ENCODE results near the gene C6orf89. TPM values are rescaled to one million over a fixed set of nuclear protein-coding genes. Genes with fewer than 3 reads are reported as not detected.

Gene C6orf89
- total RNA-seq, 1 experiment from 2014 or later: 40.1 TPM

DNA sequence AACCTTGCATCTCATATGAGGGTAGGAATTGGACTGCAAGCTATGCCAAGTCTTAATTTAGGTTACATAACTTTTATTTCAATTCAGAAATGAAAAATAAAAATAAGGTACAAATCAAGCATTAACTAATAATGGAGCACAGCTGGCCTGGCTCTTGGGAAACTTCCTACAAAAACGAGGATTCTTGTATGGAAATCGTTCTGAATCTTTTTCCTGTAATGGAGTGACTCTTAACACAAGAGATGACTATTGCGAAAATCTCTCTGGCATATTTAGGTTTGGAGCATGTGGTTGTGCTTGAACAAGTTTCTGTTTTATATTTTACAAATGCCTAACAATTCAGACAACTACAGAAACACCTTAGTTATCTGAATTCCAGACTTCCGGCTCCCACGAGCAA is 34.8 kb downstream of the C6orf89 start:
- Histone ChIP-seq H3K79me2 (ENCODE audit: low read depth) (no peaks in the 10 kb centered on the region), H3F3A (ENCODE audit: insufficient read depth, low read depth) (peaks cover 11% of the 10 kb centered on the region), H2AFZ (no peak overlapping the region), H3K9me3 (ENCODE audit: insufficient read depth, low read depth) (no peaks in the 10 kb centered on the region), H3K27ac (peak overlapping the region; percentile 48), H3K36me3 (ENCODE audit: low read depth) (peaks cover 35% of the 10 kb centered on the region; the same call in 1 of the 2 replicates), H3K9me2 (ENCODE audit: insufficient read depth) (no peaks in the 10 kb centered on the region), H3K27me3 (ENCODE audit: insufficient read depth, low read depth) (no peaks in the 10 kb centered on the region), H3K4me3 (no peak overlapping the region), H4K20me1 (ENCODE audit: insufficient read depth) (no peaks in the 10 kb centered on the region), H3K4me1 (replicated peaks; ENCODE audit: insufficient read depth) (peaks cover 29% of the 10 kb centered on the region), H3K4me2 (peak overlapping the region; percentile 21)
- ChIA-PET CTCF (no interaction called here), POLR2A (ENCODE audit: unreplicated experiment) (no interaction called here)
- no TSS peak for BruUV-seq (replicated peaks)
- no peak for TF ChIP-seq EZH2 (IDR thresholded peaks at IDR 0.05; ENCODE audit: low read depth)
- TF ChIP-seq, protein P1, sequence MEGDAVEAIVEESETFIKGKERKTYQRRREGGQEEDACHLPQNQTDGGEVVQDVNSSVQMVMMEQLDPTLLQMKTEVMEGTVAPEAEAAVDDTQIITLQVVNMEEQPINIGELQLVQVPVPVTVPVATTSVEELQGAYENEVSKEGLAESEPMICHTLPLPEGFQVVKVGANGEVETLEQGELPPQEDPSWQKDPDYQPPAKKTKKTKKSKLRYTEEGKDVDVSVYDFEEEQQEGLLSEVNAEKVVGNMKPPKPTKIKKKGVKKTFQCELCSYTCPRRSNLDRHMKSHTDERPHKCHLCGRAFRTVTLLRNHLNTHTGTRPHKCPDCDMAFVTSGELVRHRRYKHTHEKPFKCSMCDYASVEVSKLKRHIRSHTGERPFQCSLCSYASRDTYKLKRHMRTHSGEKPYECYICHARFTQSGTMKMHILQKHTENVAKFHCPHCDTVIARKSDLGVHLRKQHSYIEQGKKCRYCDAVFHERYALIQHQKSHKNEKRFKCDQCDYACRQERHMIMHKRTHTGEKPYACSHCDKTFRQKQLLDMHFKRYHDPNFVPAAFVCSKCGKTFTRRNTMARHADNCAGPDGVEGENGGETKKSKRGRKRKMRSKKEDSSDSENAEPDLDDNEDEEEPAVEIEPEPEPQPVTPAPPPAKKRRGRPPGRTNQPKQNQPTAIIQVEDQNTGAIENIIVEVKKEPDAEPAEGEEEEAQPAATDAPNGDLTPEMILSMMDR (conservative IDR thresholded peaks at IDR 0.05): no peak
- intact Hi-C loops (cut with micrococcal nuclease; ENCODE audit: unreplicated experiment): no loop called here
- no peak for DNase-seq

DNA sequence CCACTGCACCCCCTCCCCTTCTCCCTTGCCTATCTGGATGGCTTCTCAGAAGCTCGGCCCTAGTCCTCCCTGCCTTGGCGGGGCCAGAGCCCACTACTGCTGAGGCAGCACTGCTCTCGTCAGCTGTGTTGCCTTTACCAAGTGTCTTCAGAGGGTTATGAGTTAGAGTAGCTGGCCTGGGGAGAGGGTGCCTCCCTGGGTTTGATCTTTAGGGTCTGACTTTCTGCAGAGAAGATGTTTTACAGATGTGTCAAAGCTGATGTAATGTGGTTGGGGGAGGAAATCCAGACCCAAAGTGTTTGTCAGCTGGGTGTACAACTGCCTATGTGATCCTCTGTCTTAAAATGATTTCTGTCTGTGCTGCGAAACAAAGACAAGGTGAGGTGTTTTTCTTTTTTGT is 38.4 kb downstream of the C6orf89 start:
- peaks cover 25% of the 10 kb centered on the region for H3K4me1 ChIP-seq (replicated peaks; ENCODE audit: insufficient read depth)
- CTCF ChIA-PET: no interaction called here

DNA sequence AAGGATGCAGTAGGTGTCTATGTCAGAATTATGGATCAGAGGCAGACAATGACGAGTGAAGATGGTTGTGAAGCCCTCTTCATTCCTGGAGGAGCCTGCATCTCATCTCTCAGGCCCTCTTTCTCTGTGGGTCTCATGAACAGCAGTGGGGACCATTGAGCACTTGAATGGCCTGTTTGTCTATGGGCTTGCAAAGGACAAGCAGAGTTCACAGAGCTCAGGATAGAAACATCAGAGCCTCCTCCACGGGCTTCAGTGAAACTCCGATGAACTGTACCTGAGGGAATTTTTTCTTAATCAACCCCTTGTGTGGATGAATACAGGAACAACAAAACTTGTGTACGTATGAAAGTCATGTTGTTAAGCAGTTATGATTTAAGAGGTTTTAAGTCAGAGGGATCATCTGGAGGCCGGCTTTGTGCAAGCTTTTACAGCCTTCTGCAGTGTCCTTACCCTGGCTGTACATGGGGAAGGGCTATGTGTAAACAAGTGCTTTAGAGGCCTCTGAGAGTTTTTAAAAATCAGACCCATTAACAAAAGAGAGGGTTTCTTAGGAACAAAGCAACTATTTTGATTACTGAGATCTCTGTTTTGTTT is 39.1 kb downstream of the C6orf89 start:
- no peaks in the 10 kb centered on the region for H3K9me2 ChIP-seq (ENCODE audit: insufficient read depth)
- ChIA-PET CTCF (no interaction called here), POLR2A (ENCODE audit: unreplicated experiment) (no interaction called here)
- BruUV-seq (replicated peaks): no TSS peak
- peaks cover 22% of the 10 kb centered on the region; the same call in 1 of the 2 replicates for H3K36me3 ChIP-seq (ENCODE audit: low read depth)
- H3K27ac ChIP-seq: no peak overlapping the region
- no peak for DNase-seq
- intact Hi-C loops (cut with micrococcal nuclease; ENCODE audit: unreplicated experiment): loop anchor here (5.0 kb wide), 1 partner anchor 37 kb away; no protein-coding TSS in a partner anchor
- H3K79me2 ChIP-seq (ENCODE audit: low read depth): no peaks in the 10 kb centered on the region
- H3K27me3 ChIP-seq (ENCODE audit: insufficient read depth, low read depth): no peaks in the 10 kb centered on the region
- no peak overlapping the region for H3K4me3 ChIP-seq
- H3K9me3 ChIP-seq (ENCODE audit: insufficient read depth, low read depth): no peaks in the 10 kb centered on the region
- H3K4me2 ChIP-seq: no peak overlapping the region
- no peak overlapping the region for H2AFZ ChIP-seq
- no peak for TF ChIP-seq EZH2 (IDR thresholded peaks at IDR 0.05; ENCODE audit: low read depth)
- TF ChIP-seq, protein P1 (conservative IDR thresholded peaks at IDR 0.05): no peak
- peaks cover 25% of the 10 kb centered on the region for H3K4me1 ChIP-seq (replicated peaks; ENCODE audit: insufficient read depth)
- H3F3A ChIP-seq (ENCODE audit: insufficient read depth, low read depth): peaks cover 11% of the 10 kb centered on the region
- H4K20me1 ChIP-seq (ENCODE audit: insufficient read depth): no peaks in the 10 kb centered on the region

More for the DNA sequence above, 38.4 kb downstream of the C6orf89 start:
- Histone ChIP-seq H3K4me2 (no peak overlapping the region), H3K36me3 (ENCODE audit: low read depth) (peaks cover 27% of the 10 kb centered on the region; the same call in 1 of the 2 replicates), H4K20me1 (ENCODE audit: insufficient read depth) (no peaks in the 10 kb centered on the region), H3K79me2 (ENCODE audit: low read depth) (no peaks in the 10 kb centered on the region), H3K27ac (no peak overlapping the region), H2AFZ (no peak overlapping the region), H3K27me3 (ENCODE audit: insufficient read depth, low read depth) (no peaks in the 10 kb centered on the region), H3K9me2 (ENCODE audit: insufficient read depth) (no peaks in the 10 kb centered on the region), H3K4me3 (no peak overlapping the region), H3K9me3 (ENCODE audit: insufficient read depth, low read depth) (no peaks in the 10 kb centered on the region), H3F3A (ENCODE audit: insufficient read depth, low read depth) (peaks cover 11% of the 10 kb centered on the region)
- BruUV-seq (replicated peaks): no TSS peak
- intact Hi-C loops (cut with micrococcal nuclease; ENCODE audit: unreplicated experiment): no loop called here
- DNase-seq: no peak
- no peak for TF ChIP-seq EZH2 (IDR thresholded peaks at IDR 0.05; ENCODE audit: low read depth)
- TF ChIP-seq, protein P1 (conservative IDR thresholded peaks at IDR 0.05): no peak
- POLR2A ChIA-PET (ENCODE audit: unreplicated experiment): interaction anchor here (0.6 kb wide), 1 partner anchor 87 kb away, joined by 4 read pairs; no protein-coding TSS in a partner anchor
